SK-N-SH (cell line): ENCODE measurements around the gene ITIH5.

Experiments used
- CTCF ChIP-seq: fragments of 200-600 bp; sonication (generic); IDR thresholded peaks from 2 replicates; pipeline ENCODE4 v1.6.1; 2017; ENCODE audit warnings: antibody characterized with exemption, mild to moderate bottlenecking, moderate library complexity
- EP300 ChIP-seq, 2 experiments: IDR thresholded peaks; 2 replicates each; pipeline versions ENCODE4 v1.4.0 to v1.6.1; 2012; ENCODE audit warnings: borderline replicate concordance in 1 of 2, low read depth in 1 of 2, low read length in 1 of 2
- EZH2phosphoT487 ChIP-seq: fragments of 200-600 bp; sonication (generic); IDR thresholded peaks from 2 replicates; pipeline ENCODE4 v1.6.1; 2017; ENCODE audit warnings: low read depth, mixed run types, mild to moderate bottlenecking, antibody characterized with exemption, moderate library complexity, borderline replicate concordance
- MAX ChIP-seq: IDR thresholded peaks from 2 replicates; pipeline ENCODE4 v1.4.0; 2012; ENCODE audit warnings: low read depth
- PBX3 ChIP-seq: IDR thresholded peaks from 2 replicates; pipeline ENCODE4; 2012
- POLR2AphosphoS5 ChIP-seq: IDR thresholded peaks from 2 replicates; pipeline ENCODE4 v1.6.1; 2012; ENCODE audit warnings: low read depth, low read length
- REST ChIP-seq: IDR thresholded peaks from 2 replicates; pipeline ENCODE4 v1.6.1; 2012; ENCODE audit warnings: mild to moderate bottlenecking, low read depth, low read length, moderate library complexity
- RFX5 ChIP-seq: IDR thresholded peaks from 2 replicates; pipeline ENCODE4 v1.6.1; 2012; ENCODE audit warnings: mild to moderate bottlenecking, improper control_type of control experiment, low read length
- TAF1 ChIP-seq: IDR thresholded peaks from 2 replicates; pipeline ENCODE4 v1.6.1; 2012; ENCODE audit warnings: low read depth, mild to moderate bottlenecking, low read length, moderate library complexity, borderline replicate concordance
- TEAD4 ChIP-seq: IDR thresholded peaks from 2 replicates; pipeline ENCODE4 v1.4.0; 2012; ENCODE audit warnings: mild to moderate bottlenecking, borderline replicate concordance; ENCODE audit not compliant: insufficient read depth
- USF2 ChIP-seq: fragments of 150-350 bp; IDR thresholded peaks from 2 replicates; pipeline ENCODE4 v1.6.1; 2017; ENCODE audit warnings: antibody characterized with exemption, low read length, low read depth, borderline replicate concordance
- ZBTB33 ChIP-seq: IDR thresholded peaks from 2 replicates; pipeline ENCODE4 v1.4.0; 2012; ENCODE audit warnings: low read depth, borderline replicate concordance

GRCh38 chr10:7651853-7652470, 14.8 kb downstream of the ITIH5 start:
- TF ChIP-seq CTCF (no peak), EZH2phosphoT487 (no peak), TEAD4 (no peak), USF2 (no peak), EP300 (IDR thresholded peaks at IDR 0.05; ENCODE audit: borderline replicate concordance in 1 of 2, low read depth in 1 of 2, low read length in 1 of 2) (no peak), REST (no peak), MAX (no peak), RFX5 (no peak), TAF1 (no peak), POLR2AphosphoS5 (no peak), ZBTB33 (no peak), PBX3 (no peak)
